Gastroesophageal sphincter (tissue), 3 donors: ENCODE measurements around the gene DSCAML1.

Source experiments
- CTCF ChIP-seq, 4 experiments: fragments of 200-600 bp in 2 of 4; fragments of 450-650 bp in 2 of 4; sonication (generic) in 1 of 4; IDR thresholded peaks; one replicate each; pipeline ENCODE4 v1.5.1; 2017 to 2019; ENCODE audit warnings: antibody characterized with exemption in 4 of 4, mild to moderate bottlenecking in 2 of 4, moderate library complexity in 2 of 4
- EP300 ChIP-seq: sonication (generic); formaldehyde crosslinking; IDR thresholded peaks from one replicate; pipeline ENCODE4 v1.6.1; 2017; ENCODE audit warnings: antibody characterized with exemption, mild to moderate bottlenecking
- POLR2A ChIP-seq, 2 donors: fragments of 450-650 bp; IDR thresholded peaks; one replicate each; pipeline ENCODE4 v1.6.1; 2017; ENCODE audit warnings: antibody characterized with exemption in 2 of 2, mild to moderate bottlenecking in 2 of 2, moderate library complexity in 1 of 2
- POLR2AphosphoS5 ChIP-seq: sonication (generic); formaldehyde crosslinking; IDR thresholded peaks from one replicate; pipeline ENCODE4 v1.6.1; 2017; ENCODE audit warnings: antibody characterized with exemption

- TF ChIP-seq EP300 (no peak), CTCF (IDR thresholded peaks at IDR 0.05) (no peak), POLR2A (IDR thresholded peaks at IDR 0.05) (no peak), POLR2AphosphoS5 (no peak)
Observed at GRCh38 chr11:117502015-117502778, 294.8 kb downstream of the DSCAML1 start.
